Stomach (tissue), 9 donors: Measurements from ENCODE around the gene MTHFD2L. TPM values are rescaled to one million over a fixed set of nuclear protein-coding genes. Genes with fewer than 3 reads are reported as not detected.
"Not testable (repeated sequence)": the region's sequence is repeated elsewhere in the genome, so short reads cannot be mapped to it uniquely, and the experiment has no call there.

Source experiments
- DNase-seq, 2 donors: peaks; one replicate each; pipeline versions ENCODE4 v3.0.0 to v3.0.0-alpha.2; 2013 to 2019
- H3K27ac ChIP-seq, 5 donors: fragments of 200-600 bp in 4 of 5; sonication (generic) in 4 of 5; one replicate each; pipeline ENCODE4 v1.5.1; 2013 to 2019; ENCODE audit warnings: mild to moderate bottlenecking in 1 of 5, moderate library complexity in 1 of 5
- H3K27me3 ChIP-seq, 3 donors: fragments of 200-600 bp; sonication (generic); one replicate each; pipeline ENCODE4 v1.5.1; 2017 to 2019; ENCODE audit warnings: mixed run types in 1 of 3
- H3K36me3 ChIP-seq, 4 donors: fragments of 200-600 bp; sonication (generic); 1 replicate in 3 of 4; 2 replicates in 1 of 4; pipeline ENCODE4 v1.5.1; 2016 to 2019
- H3K4me1 ChIP-seq, 4 donors: fragments of 200-600 bp; sonication (generic); one replicate each; pipeline ENCODE4 v1.5.1; 2016 to 2019
- H3K4me3 ChIP-seq, 4 donors: fragments of 200-600 bp; sonication (generic) in 3 of 4; one replicate each; pipeline ENCODE4 v1.5.1; 2016 to 2019; ENCODE audit warnings: mild to moderate bottlenecking in 1 of 4
- H3K9me3 ChIP-seq, 4 donors: fragments of 200-600 bp; sonication (generic); one replicate each; pipeline ENCODE4 v1.5.1; 2016 to 2019
- CTCF ChIP-seq, 7 experiments: fragments of 450-650 bp in 4 of 7; fragments of 200-600 bp in 3 of 7; sonication (generic) in 3 of 7; IDR thresholded peaks; one replicate each; pipeline ENCODE4 v1.5.1; 2016 to 2019; ENCODE audit warnings: antibody characterized with exemption in 7 of 7, control low read depth in 2 of 7, mild to moderate bottlenecking in 1 of 7
- EP300 ChIP-seq: sonication (generic); formaldehyde crosslinking; IDR thresholded peaks from one replicate; pipeline ENCODE4 v1.6.1; 2017; ENCODE audit warnings: antibody characterized with exemption
- POLR2A ChIP-seq, 4 donors: fragments of 450-650 bp; IDR thresholded peaks; one replicate each; pipeline ENCODE4 v1.6.1; 2016; ENCODE audit warnings: antibody characterized with exemption in 4 of 4, control low read depth in 2 of 4, mild to moderate bottlenecking in 1 of 4, moderate library complexity in 1 of 4
- POLR2AphosphoS5 ChIP-seq, 3 donors: sonication (generic); formaldehyde crosslinking; IDR thresholded peaks; one replicate each; pipeline ENCODE4 v1.6.1; 2016; ENCODE audit warnings: antibody characterized with exemption in 3 of 3
- WGBS, 5 donors: extraction: QIAGEN DNeasy Blood & Tissue Kit in 3 of 5; methylation state at CpG; one replicate each; pipeline versions ENCODE4 v1.1.5 to v1.1.7; 2013 to 2018; 5-methylcytosine and 5-hydroxymethylcytosine counted together
- intact Hi-C: fragments of 100-400 bp; cut with DNase I; formaldehyde crosslinking; loops from one replicate; pipeline ENCODE4 v1.15.1; 2023; ENCODE audit warnings: low total_unique reads
- polyA plus RNA-seq, 3 donors: library from polyadenylated mRNA; stranded (reverse); fragments of 200-250 nt; gene quantifications; one replicate each; pipeline ENCODE4 v1.2.3, GENCODE V29; 2013
- total RNA-seq, 5 donors: library from RNA; depleted of rRNA; stranded (reverse); fragments of >200 nt; gene quantifications; one replicate each; pipeline versions ENCODE4 v1.1.0 to v1.2.3, GENCODE V29; 2014 to 2016
- donor health status: healthy with polysubstance abuse.
- donor health status: Bipolar disorder and iron deficiency.
- donor health status: healthy.

Gene MTHFD2L
- total and polyA plus RNA-seq, 8 donors = 1.4 to 34.1 (median 8.2) TPM

- intact Hi-C loops = no loop called here
- no peak for TF ChIP-seq EP300
- TF ChIP-seq POLR2AphosphoS5 (IDR thresholded peaks at IDR 0.05) = peak in 2 of 3 donors; percentile 26 to 68
- 12 to 35% (median 22%) methylated on average over 5 of the region's 5 CpGs for WGBS, 5 donors
Observed at GRCh38 chr4:74202062-74202586, 44.2 kb downstream of the MTHFD2L start.

GRCh38 chr4:74203467-74203866, 45.5 kb downstream of the MTHFD2L start:
- no peak overlapping the region for H3K4me3 ChIP-seq
- H3K27ac ChIP-seq = no peak overlapping the region
- no peak for DNase-seq
- TF ChIP-seq POLR2A (IDR thresholded peaks at IDR 0.05) = no peak
- TF ChIP-seq EP300 = no peak
- TF ChIP-seq CTCF (IDR thresholded peaks at IDR 0.05) = no peak
- TF ChIP-seq POLR2AphosphoS5 (IDR thresholded peaks at IDR 0.05) = no peak
- 58 to 72% (median 67%) methylated on average over 3 of the region's 3 CpGs for WGBS, 5 donors
- H3K27me3 ChIP-seq = no peaks in the 10 kb centered on the region
- H3K36me3 ChIP-seq = peaks cover 0 to 9% (median 2%) of the 10 kb centered on the region in 4 donors
- H3K9me3 ChIP-seq = no peaks in the 10 kb centered on the region
- peaks cover 8 to 42% (median 20%) of the 10 kb centered on the region in 4 donors for H3K4me1 ChIP-seq
- intact Hi-C loops = no loop called here

More at GRCh38 chr4:74202062-74202586, 44.2 kb downstream of the MTHFD2L start:
- Histone ChIP-seq H3K4me3 (no peak overlapping the region), H3K27me3 (no peaks in the 10 kb centered on the region), H3K36me3 (peaks cover 0 to 6% (median 1%) of the 10 kb centered on the region in 4 donors), H3K27ac (peak overlapping the region in 1 of 5 donors; percentile 19), H3K4me1 (peaks cover 8 to 42% (median 20%) of the 10 kb centered on the region in 4 donors), H3K9me3 (no peaks in the 10 kb centered on the region)
- peak in 1 of 2 donors; percentile 74 for DNase-seq

GRCh38 chr4:74205046-74205445, 47.1 kb downstream of the MTHFD2L start:
- no peak for DNase-seq
- Histone ChIP-seq H3K36me3 (peaks cover 0 to 20% (median 3%) of the 10 kb centered on the region in 4 donors), H3K9me3 (no peaks in the 10 kb centered on the region), H3K4me1 (peaks cover 8 to 42% (median 20%) of the 10 kb centered on the region in 4 donors), H3K4me3 (no peak overlapping the region), H3K27ac (no peak overlapping the region), H3K27me3 (no peaks in the 10 kb centered on the region)
- 80 to 91% (median 88%) methylated on average over 4 of the region's 4 CpGs for WGBS, 5 donors
- TF ChIP-seq POLR2A (IDR thresholded peaks at IDR 0.05) = no peak
- no peak for TF ChIP-seq POLR2AphosphoS5 (IDR thresholded peaks at IDR 0.05)
- TF ChIP-seq EP300 = no peak
- no peak for TF ChIP-seq CTCF (IDR thresholded peaks at IDR 0.05)
- intact Hi-C loops = no loop called here

- Histone ChIP-seq H3K36me3 (peaks cover 0 to 20% (median 3%) of the 10 kb centered on the region in 4 donors), H3K27me3 (no peaks in the 10 kb centered on the region), H3K4me1 (peaks cover 8 to 42% (median 20%) of the 10 kb centered on the region in 4 donors), H3K4me3 (no peak overlapping the region), H3K27ac (no peak overlapping the region), H3K9me3 (no peaks in the 10 kb centered on the region)
- no peak for DNase-seq
- intact Hi-C loops = no loop called here
- TF ChIP-seq EP300 = no peak
- no peak for TF ChIP-seq CTCF (IDR thresholded peaks at IDR 0.05)
- TF ChIP-seq POLR2A (IDR thresholded peaks at IDR 0.05) = no peak
- TF ChIP-seq POLR2AphosphoS5 (IDR thresholded peaks at IDR 0.05) = no peak
Observed at GRCh38 chr4:74205559-74205958, 47.6 kb downstream of the MTHFD2L start.

- TF ChIP-seq POLR2AphosphoS5 (IDR thresholded peaks at IDR 0.05) (no peak), EP300 (no peak), CTCF (IDR thresholded peaks at IDR 0.05) (no peak), POLR2A (IDR thresholded peaks at IDR 0.05) (no peak)
- Histone ChIP-seq H3K27ac (peak overlapping the region in 2 of 5 donors; percentile 23 to 46), H3K36me3 (peaks cover 0 to 20% (median 3%) of the 10 kb centered on the region in 4 donors), H3K9me3 (no peaks in the 10 kb centered on the region), H3K4me3 (no peak overlapping the region), H3K27me3 (no peaks in the 10 kb centered on the region), H3K4me1 (peaks cover 8 to 40% (median 20%) of the 10 kb centered on the region in 4 donors)
- WGBS, 5 donors = 18 to 32% (median 28%) methylated on average over 3 of the region's 3 CpGs
- intact Hi-C loops = no loop called here
- DNase-seq = no peak
Observed at GRCh38 chr4:74206088-74206825, 48.3 kb downstream of the MTHFD2L start.

GRCh38 chr4:74214457-74215159, 56.7 kb downstream of the MTHFD2L start:
- WGBS, 5 donors = 50 to 77% (median 63%) methylated on average over 4 to 7 of the region's 7 CpGs
- H3K36me3 ChIP-seq, H3K27me3 ChIP-seq, H3K9me3 ChIP-seq, H3K4me1 ChIP-seq, H3K27ac ChIP-seq, intact Hi-C loops, H3K4me3 ChIP-seq: not testable (repeated sequence)
- DNase-seq = peak in 1 of 2 donors; percentile 57

- H3K27me3 ChIP-seq, H3K9me3 ChIP-seq, DNase-seq, intact Hi-C loops, H3K4me3 ChIP-seq, H3K36me3 ChIP-seq, H3K27ac ChIP-seq, H3K4me1 ChIP-seq: not testable (repeated sequence)
- WGBS, 5 donors = 94 to 100% (median 96%) methylated on average over 7 of the region's 7 CpGs
Observed at GRCh38 chr4:74215236-74215635, 57.3 kb downstream of the MTHFD2L start.
